Posterior cingulate gyrus (tissue), 11 donors: ENCODE data around the gene MPDU1.

ENCODE experiments used
- DNase-seq, 10 donors: peaks; one replicate each; pipeline versions ENCODE4 v3.0.0 to v3.0.0-alpha.2; 2020 to 2021; ENCODE audit warnings: mixed read lengths in 3 of 10
- intact Hi-C: fragments of 100-400 bp; cut with DNase I; formaldehyde crosslinking; loops from one replicate; pipeline ENCODE4 v1.15.1; 2023

MPDU1 gene

GRCh38 chr17:7632492-7632894, 48.8 kb downstream of the MPDU1 start:
- intact Hi-C loops: no loop called here
- DNase-seq: peak in 2 of 10 donors; percentile 12 to 69

GRCh38 chr17:7633093-7633492, 49.4 kb downstream of the MPDU1 start:
- peak in 1 of 10 donors; percentile 29 for DNase-seq
- intact Hi-C loops: no loop called here

- intact Hi-C loops: loop anchor here (2.0 kb wide), 1 partner anchor 54 kb away; the partner anchor contains the start of gene WRAP53
- DNase-seq: peak in 5 of 10 donors; percentile 43 to 90 (median 50)
Observed at GRCh38 chr17:7634384-7634783, 50.7 kb downstream of the MPDU1 start.

- intact Hi-C loops: no loop called here
- DNase-seq: no peak
Observed at GRCh38 chr17:7636163-7636562, 52.5 kb downstream of the MPDU1 start.
